Right hindlimb (tissue), 1 donor: ENCODE measurements around the gene SUDS3.
"Not testable (repeated sequence)": the region's sequence is repeated elsewhere in the genome, so short reads cannot be mapped to it uniquely, and the experiment has no call there.

Experiments used
- DNase-seq: peaks from one replicate; pipeline ENCODE4 v3.0.0-alpha.2; 2018

SUDS3 gene, protein sequence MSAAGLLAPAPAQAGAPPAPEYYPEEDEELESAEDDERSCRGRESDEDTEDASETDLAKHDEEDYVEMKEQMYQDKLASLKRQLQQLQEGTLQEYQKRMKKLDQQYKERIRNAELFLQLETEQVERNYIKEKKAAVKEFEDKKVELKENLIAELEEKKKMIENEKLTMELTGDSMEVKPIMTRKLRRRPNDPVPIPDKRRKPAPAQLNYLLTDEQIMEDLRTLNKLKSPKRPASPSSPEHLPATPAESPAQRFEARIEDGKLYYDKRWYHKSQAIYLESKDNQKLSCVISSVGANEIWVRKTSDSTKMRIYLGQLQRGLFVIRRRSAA

DNA sequence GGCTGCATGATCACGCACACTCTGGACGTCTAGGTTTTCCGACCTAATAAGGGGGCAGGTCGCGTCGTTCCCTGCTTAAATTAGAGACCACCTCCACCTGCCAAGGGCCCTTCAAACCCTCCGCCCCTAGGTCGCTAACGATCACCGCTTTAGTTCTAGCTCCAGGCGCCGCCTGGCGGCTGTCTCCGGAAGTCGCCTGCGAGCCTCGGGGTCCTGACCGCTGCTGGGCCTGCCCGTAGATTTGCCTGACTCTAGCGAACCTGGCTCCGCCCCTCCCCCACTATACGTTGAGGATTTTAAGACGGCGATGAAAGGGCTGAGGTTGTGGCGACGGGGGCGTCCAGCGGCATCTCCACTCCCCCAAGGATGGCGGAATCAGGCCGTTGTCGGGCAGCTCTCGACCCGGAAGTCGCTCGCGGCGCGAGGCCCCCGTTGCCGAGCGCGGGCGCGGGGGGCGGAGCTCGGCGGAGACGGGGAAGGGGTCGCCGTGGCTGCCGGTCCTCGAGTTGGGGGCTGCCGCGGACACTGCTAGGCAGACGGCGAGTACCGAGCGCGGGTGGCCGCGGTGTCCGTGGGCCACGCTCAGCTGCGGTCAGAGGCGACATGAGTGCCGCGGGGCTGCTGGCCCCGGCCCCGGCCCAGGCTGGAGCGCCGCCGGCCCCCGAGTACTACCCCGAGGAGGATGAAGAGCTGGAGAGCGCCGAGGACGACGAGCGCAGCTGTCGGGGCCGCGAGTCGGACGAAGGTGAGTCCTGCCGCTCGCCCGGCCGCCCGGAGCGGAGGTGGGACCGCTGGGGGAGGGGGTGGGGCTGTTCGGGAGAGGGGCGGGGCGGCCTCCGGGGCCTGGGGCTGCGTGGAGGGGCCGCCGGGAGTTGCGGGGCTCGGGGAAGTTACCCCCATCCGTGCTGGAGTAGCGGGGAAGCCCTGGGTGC lies at the start of gene SUDS3:
SUDS3 (plus strand) TSS at position 467 of the 932 bp plus-strand sequence; CDS start at position 604, 137 bp downstream.
- DNase-seq = peak; percentile 93

DNA sequence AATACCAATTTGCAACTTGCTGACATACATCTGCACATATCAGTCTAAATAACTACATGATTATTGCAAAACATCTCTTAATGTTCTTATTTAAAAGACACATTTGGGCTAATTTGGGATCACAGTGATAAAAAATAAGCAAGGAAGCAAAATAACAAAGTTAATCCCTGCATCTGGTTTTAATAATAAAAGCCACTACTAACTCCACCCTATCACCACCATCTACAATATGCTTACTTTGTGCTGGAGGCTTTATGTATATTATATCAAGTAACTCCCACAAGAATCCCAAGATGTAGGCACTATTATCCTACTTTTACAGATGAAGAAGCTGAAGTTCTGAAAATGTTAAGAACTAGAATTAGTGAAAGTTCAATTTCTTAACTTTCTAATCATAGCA lies 49.4 kb upstream of the SUDS3 start:
- DNase-seq = no peak

DNA sequence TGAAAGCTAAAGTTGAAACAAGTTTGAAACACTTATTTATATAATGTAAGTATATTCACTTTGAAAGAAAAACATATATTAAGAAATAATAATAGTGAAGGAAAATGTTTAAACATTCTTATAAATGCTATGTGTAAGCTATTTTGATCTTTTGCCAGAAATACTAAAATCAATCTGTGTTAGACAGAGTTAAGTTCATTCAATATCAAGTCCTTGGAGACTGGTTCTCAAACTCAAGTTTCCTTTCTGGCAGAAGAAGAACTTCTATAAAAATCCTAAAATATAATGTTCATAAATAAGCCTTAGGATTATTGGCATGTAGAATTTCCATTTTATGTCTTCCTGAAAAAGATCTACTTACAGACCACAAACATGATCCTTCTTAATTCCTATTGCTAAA lies 49.0 kb upstream of the SUDS3 start:
- DNase-seq = no peak

DNA sequence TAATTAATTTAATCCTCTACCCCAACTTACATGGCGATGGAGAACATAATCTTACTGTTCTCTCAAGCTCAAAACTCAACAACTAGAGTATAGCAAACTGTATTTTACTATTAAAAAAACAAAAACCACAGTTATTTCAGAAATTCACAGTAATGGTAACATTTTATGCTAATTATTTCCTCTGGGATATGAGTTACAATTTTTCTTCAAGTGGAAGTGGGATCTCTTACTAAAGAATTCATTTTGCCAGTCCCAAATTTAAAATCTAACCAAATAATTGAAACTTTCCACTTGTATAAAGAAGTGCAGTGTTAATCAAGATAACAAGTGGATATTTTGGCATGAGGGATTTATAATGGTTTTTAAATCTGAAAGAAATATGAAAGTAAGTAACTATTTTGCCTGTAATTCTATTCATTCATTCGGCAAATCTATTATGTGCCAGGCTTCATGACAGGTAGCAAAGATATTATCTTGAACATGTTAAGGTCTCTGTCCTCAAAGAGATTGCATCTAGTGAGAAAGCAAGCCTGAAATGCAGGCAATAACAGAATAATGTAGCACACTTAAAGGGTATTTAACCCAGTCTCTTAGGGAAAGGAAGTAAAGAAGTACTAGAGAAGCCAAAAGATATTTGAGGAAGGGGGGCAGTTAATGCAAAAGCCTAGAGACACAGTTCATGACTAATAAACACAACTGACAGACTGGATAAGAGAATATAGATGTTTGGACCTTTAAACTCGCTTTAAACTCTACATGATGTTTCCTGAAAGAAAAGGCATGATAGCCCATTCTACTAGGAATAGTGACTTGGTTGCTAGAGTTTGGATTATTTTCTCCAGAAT lies 47.6 kb upstream of the SUDS3 start:
- DNase-seq = no peak

DNA sequence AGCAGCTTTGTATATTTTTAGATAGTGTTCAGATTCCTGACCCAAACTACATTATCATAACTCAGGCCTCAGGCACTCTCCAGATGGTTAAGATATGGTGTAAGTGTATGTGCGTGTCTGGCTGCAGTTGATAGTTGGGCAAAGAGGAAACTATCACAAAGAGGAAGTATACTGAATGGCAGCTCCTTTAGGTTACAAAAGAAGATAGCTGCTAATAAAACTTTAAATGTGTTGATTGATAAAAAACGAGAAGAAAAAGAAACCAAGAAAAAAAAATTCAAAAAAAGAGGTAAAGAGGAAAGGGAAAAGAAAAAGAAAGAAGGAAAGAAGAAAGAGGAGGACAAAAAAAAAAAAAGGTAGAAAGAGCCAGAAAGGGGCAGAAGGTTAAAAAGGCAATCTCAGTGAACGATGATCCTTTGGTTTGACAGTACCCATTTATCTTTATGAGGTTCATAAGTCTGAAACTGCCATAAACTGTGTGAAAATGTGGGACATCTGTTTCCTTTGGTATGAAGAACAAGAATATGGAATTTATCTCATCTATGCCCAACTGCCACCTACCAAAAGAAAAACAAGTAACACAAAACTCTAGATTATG lies 45.8 kb upstream of the SUDS3 start:
- DNase-seq = no peak

DNA sequence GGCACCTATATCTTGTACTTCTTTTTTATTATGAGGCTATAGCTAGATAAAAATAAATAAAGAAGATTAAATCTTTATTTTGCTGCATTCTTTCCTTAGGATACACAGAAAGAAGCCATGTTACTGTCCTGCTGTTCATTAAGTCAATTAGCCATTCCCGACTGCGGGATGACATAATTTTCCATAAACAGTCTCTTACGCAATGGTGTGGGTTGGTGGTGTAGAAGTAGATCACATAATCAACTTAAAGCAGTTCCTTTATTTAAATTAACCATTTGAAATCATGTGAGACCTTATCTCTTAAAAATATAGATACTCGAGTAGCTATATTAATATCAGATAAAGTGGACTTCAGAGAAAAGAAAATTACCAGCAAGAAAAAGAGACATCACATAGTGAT lies 43.8 kb upstream of the SUDS3 start:
- no peak for DNase-seq

DNA sequence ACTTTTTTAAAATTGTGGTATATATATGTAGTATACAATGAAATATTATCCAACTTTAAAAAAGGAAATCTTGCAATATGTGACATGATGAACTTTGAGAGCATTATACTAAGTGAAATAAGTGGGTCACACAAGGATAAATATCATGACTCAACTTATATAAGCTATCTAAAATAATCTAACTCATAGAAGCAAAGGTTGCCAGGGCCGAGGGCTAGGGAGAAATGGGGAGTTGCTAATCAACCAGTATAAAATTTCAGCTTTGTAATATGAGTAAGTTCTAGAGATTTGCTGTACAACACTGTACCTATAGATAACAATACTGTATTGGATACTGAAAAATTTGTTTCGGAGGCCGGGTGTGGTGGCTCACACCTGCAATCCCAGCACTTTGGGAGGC lies 42.1 kb upstream of the SUDS3 start:
- no peak for DNase-seq

DNA sequence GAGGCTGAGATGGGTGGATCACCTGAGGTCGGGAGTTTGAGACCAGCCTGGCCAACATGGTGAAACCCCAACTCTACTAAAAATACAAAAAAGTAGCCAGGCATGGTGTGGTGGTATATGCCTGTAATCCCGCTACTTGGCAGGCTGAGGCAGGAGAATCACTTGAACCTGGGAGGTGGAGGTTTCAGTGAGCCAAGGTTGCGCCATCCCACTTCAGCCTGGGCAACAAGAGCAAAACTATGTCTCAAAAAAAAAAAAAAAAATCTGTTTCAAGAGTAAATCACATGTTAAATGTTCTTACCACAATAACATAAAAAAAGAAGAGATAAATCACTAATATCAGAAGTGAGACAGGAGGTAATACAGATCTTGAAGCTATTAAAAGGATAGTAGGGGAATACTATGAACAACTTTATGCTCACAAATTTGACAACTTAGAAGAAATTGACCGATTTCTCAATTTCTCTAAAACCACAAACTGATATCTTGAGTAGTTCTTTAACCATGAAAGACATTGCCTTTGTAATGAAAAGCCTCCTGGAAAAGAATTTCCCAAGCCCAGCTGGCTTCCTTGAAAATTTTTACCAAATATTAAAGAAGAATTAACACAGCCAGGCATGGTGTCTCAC lies 41.3 kb upstream of the SUDS3 start:
- no peak for DNase-seq

DNA sequence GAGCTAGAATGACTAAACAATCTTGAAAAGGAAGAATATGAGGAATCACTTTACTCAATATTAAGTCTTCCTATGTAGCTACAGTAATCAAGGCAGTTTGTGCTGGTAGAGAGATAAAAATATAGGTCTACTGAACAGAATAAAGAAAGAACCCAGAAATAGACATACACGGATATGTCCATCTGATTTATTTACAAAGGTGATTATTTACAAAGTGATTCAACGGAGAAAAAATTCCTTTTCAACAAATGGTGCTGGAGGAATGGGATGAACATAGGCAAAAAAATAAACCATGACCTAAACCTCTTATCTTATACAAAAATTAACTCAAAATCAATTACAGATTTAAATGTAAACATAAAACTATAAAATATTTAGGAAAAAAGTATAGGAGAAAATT lies 40.2 kb upstream of the SUDS3 start:
- no peak for DNase-seq

DNA sequence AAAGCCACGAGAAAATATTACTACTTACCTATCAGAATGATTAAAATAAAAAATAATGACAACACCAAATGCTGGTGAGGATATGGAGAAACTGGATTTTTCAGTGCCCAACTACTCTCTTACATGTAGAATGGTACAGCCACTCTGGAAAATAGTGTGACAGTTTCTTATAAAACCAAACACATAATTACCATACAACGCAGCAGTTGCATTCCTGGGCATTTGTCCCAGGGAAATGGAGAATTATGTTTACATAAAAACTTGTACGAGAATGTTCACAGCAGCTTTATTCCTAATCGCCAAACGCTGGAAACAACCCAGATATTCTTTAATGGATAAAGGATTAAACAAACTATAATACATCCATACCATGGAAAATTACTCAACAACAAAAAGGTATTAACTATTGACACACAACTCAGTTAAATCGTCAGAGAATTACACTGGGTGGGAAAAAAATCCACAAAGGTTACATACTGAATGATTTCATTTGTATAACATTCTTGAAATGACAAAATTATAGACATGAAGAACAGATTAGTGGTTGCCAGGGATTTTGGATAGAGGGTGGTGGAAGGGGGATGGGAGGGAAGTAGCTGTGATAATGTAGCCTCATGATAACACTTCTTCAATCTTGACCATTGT lies 39.0 kb upstream of the SUDS3 start:
- no peak for DNase-seq

DNA sequence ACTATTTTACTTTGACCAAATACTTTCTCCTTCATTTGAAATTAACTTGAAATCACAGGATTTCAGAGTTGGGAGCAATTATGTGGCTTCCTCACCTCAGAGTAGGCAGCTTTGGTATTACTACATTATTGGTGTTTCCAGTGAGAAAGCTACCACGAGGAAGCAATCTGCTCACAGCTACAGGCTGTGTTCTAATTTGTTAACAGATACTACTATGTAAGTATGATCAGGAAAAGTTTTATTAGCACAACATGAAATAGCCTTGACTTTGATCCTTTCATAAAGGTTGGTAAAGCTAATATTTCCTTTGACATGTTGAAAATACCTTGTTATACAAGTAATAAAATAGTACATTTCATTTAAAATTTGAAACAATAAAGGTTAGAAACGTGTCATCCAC lies 34.3 kb upstream of the SUDS3 start:
- no peak for DNase-seq

DNA sequence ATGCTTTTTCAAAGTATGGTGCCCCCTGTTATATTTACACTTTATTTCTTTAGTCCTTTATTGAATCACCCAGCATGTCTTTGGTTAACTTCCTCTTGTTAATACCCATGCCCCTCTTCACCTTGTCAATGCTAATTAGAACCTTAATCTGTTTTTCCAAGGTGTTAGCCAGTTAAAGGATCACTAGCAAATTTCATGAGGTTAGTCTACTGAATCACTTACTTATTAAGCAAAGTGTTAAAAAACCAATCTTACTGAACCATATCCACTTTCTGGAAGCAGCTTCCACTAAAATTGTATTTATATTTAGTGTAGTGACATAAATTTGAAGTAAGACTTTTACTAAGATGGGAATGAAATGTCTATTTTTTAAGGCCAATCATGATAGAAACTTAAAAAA lies 31.5 kb upstream of the SUDS3 start:
- DNase-seq = no peak

DNA sequence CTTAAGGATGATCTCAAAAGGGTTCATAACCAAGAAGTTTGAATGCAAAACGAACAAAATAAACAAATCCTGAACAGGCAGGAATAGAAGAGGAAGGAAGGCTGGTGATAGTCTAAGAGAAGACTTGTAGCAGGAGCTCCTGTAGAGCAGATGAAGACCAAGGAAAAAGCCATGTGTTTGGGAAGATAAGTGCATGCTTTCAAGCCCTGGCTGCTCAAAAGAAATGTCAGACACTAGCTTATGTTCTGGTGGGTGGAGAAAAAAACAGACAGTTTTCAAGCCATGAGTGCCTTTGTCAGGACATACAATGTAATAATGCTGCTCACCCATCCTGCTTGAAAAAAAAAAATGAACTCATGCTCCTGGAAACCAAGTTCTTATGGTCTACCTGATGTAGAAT lies 31.0 kb upstream of the SUDS3 start:
- DNase-seq = no peak

DNA sequence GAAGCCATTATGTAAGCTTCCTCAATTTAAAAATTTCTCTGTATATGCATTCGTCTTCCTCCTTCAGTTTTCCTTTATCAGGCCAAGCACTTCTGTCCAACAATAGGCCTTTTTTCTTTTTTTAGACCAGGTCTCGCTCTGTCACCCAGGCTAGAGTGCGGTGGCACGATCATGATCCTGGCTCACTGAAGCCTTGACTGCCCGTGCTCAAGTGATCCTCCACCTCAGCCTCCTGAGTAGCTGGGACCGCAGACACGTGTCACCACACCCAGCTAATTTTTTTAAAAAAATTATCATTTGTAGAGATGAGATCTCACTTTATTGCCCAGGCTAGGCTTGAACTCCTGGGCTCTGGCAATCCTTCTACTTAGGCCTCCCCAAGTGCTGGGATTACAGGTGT lies 29.5 kb upstream of the SUDS3 start:
- no peak for DNase-seq

DNA sequence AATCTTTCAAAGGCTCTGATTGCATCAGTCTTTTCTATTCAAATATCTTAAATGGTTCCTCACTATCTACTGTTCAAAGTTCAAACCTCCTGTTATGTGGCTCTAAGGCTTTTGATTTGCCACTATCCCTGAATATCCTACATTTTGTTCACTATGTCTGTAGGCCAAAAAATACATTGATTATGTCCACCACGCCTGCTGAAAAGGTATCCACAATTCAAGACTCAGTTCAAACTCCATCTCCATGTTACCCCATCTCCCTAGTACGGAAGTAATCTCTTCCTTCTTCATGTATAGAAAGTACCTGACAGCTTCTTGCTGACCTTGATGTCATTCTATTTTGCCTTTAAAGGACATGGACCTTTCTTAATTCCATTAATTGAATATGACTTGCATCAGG lies 28.4 kb upstream of the SUDS3 start:
- no peak for DNase-seq

DNA sequence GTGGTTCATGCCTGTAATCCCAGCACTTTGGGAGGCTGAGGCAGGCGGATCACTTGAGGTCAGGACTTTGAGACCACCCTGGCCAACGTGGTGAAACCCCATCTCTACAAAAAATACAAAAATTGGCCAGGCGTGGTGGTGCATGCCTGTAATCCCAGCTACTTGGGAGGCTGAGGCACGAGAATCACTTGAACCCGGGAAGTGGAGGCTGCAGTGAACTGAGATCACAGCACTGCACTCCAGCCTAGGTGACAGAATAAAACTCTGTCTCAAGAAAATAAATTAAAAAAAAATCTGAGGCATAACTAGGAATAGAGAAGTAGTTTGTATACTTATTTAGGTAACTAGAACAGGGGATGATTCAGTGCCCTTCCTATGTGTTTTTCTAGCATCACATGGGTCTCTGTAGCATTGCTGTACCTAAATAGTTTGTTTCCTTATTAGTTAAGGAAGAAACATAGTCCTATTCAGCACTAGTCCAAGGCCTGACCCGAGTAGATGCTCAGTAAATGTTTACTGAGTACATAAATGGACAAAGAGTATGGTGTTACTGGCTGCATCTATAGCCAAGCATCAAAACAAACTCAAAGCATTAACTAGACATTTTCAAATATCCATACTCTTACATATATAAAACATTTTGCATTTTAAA lies 25.3 kb upstream of the SUDS3 start:
- DNase-seq = no peak

DNA sequence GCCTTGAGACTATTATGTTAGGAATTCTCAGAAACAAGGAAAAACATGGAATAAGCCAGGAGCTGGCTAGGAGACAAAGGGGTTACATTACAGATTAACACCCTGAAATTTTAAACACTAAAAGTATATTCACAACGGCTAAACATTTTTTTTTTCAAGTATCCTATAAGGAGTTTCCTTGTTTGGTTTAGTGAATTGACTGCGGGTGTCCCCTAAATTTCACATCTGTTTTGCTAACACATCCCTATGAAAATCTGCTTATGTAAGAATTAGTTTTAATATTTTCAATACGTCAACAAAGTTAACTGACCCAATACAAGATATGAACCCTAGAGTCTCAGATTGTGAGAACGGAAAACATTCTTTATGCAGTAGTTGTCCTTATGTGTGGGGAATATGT lies 22.6 kb upstream of the SUDS3 start:
- no peak for DNase-seq

DNA sequence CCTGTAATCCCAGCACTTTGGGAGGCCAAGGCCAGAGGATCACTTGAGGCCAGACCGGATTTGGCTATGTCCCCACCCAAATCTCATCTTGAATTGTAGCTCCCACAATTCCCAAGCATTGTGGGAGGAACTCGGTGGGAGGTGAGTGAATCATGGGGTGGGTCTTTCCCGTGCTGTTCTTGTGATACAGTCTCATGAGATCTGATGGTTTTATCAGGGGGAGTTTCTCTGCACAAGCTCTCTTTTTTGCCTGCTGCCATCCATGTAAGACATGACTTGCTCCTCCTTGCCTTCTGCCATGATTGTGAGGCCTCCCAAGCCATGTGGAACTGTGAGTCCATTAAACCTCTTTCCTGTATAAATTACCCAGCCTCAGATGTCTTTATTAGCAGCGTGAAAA lies 21.9 kb upstream of the SUDS3 start:
- not testable (repeated sequence) for DNase-seq

DNA sequence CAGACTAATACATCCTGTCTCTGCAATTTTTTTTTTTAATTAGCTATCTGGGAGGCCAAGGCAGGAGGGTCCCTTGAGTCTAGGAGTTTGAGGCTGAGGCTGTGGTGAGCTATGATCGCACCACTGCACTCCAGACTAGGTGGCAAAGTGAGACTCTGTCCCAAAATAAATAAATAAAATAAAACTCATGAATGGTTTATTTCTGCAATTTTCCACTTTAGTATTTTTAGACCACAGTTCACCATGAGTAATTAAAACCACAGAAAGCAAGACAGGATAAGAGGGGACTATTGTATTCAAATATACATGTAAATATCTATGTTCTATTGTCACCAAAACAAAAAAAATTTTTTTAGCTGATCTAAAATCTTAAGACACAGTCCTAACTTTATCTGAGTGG lies 21.5 kb upstream of the SUDS3 start:
- DNase-seq = no peak

DNA sequence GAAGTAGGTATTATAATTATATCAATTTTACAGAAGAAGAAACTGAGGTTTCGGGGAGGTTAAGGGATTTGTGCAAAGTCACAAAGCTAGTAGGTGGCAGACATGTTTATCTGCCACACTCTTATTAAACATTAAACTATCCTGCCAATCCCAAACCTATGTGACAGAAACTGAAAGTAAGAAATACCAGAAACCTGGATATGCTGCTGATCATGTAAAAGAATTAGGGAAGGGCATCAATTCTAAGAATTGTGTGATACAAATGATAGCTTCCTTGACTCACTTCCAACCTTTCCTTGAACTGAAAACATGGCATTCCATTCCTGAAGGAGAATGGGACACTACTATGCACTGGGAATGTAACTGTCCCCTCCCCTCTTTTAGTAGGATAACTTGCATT lies 20.5 kb upstream of the SUDS3 start:
- DNase-seq = no peak

DNA sequence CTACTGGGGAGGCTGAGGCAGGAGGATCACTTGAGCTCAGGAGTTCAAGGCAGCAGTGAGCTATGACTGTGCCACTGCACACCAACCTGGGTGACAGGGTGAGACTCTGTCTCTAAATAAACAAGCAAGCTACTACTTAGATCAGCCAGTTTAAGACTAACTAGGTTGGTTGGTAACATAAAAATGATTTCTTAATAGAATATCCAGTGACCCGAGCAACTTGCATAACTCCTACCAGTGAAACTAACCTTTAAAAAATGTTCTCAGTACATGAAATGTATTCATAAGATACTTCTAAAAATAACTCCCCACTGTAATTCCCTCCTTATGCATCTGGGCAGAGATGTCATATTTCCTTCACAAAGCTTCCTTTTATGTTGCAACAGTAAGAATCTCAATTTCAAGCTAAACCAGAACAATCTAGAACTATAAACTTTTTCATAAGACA lies 19.5 kb upstream of the SUDS3 start:
- no peak for DNase-seq
